Activated B cell treated with CpG ODN at 0.5 μM for 24 hours (primary cell): ENCODE data around the gene FBXO22. TPM values are rescaled to one million over a fixed set of nuclear protein-coding genes. Genes with fewer than 3 reads are reported as not detected.
"Not testable (repeated sequence)": the region's sequence is repeated elsewhere in the genome, so short reads cannot be mapped to it uniquely, and the experiment has no call there.

Experiments
- ATAC-seq: fragments of 200-7000 bp; cut with Tn5 transposase; one replicate; pipeline ENCODE4 v1.10.0; 2021; ENCODE audit warnings: low read depth, mild to moderate bottlenecking, moderate library complexity
- CTCF ChIA-PET: fragments of 350-600 bp; sonication (Branson Sonifier 250); formaldehyde crosslinking; loops from one replicate; lab custom pipeline; 2021; ENCODE audit warnings: antibody characterized with exemption; lab: Charles Lee
- POLR2A ChIA-PET: fragments of 350-600 bp; sonication (Branson Sonifier 250); formaldehyde crosslinking; loops from one replicate; lab custom pipeline; 2021; ENCODE audit warnings: antibody characterized with exemption; lab: Charles Lee
- DNase-seq: peaks from one replicate; pipeline ENCODE4 v3.0.0; 2022
- H3K27ac Mint-ChIP-seq: one replicate; pipeline ENCODE4 v1.8.0; 2020; ENCODE audit warnings: mixed read lengths
- H3K27me3 Mint-ChIP-seq: one replicate; pipeline ENCODE4 v1.8.0; 2021; ENCODE audit warnings: mixed read lengths
- H3K36me3 Mint-ChIP-seq: one replicate; pipeline ENCODE4 v1.8.0; 2021; ENCODE audit warnings: low read depth, mixed read lengths
- H3K4me1 Mint-ChIP-seq: one replicate; pipeline ENCODE4 v1.8.0; 2021; ENCODE audit warnings: mixed read lengths
- H3K4me3 Mint-ChIP-seq: one replicate; pipeline ENCODE4 v1.8.0; 2020; ENCODE audit warnings: mild to moderate bottlenecking, mixed read lengths
- H3K9me3 Mint-ChIP-seq: one replicate; pipeline ENCODE4 v1.8.0; 2020; ENCODE audit warnings: mixed read lengths
- intact Hi-C: fragments of 100-400 bp; cut with micrococcal nuclease; formaldehyde crosslinking; loops from one replicate; pipeline ENCODE4 v1.15.1; 2024
- total RNA-seq: library from RNA; stranded (reverse); gene quantifications from 2 replicates; pipeline ENCODE4 v1.2.3, GENCODE V29; 2022
- TF ChIP-seq, protein P1 (sequence below): fragments of 200-600 bp; IDR thresholded peaks from one replicate; pipeline ENCODE4 v1.8.0; 2022; ENCODE audit warnings: antibody characterized with exemption, mild to moderate bottlenecking

FBXO22 gene
- total RNA-seq, 1 donor from 2014 or later = 24.4 TPM

DNA sequence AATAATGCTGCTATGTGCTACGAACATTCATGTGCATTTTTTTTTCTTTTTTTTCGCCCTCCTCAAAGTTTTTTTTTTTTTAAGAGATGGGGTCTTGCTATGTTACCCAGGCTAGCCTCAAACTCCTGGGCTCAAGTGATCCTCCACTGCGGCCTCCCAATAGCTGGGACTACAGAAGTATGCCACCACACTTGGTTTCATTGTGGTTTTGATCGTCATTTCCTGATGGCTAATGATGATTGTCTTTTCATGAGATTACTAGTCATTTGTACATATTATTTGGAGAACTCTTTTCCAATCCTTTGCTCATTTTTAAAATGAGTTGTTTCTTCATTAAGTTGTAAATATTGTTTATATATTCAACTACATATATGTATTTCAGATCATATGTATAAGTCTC lies 48.8 kb downstream of the FBXO22 start:
- no peak for DNase-seq
- CTCF ChIA-PET = no interaction called here
- intact Hi-C loops = no loop called here
- Mint-ChIP-seq H3K36me3 (no peaks in the 10 kb centered on the region), H3K9me3 (no peaks in the 10 kb centered on the region), H3K4me3 (no peak overlapping the region), H3K27me3 (peaks cover 20% of the 10 kb centered on the region), H3K27ac (no peak overlapping the region), H3K4me1 (no peaks in the 10 kb centered on the region)
- ATAC-seq = no peak
- POLR2A ChIA-PET = no interaction called here
- TF ChIP-seq, protein P1, sequence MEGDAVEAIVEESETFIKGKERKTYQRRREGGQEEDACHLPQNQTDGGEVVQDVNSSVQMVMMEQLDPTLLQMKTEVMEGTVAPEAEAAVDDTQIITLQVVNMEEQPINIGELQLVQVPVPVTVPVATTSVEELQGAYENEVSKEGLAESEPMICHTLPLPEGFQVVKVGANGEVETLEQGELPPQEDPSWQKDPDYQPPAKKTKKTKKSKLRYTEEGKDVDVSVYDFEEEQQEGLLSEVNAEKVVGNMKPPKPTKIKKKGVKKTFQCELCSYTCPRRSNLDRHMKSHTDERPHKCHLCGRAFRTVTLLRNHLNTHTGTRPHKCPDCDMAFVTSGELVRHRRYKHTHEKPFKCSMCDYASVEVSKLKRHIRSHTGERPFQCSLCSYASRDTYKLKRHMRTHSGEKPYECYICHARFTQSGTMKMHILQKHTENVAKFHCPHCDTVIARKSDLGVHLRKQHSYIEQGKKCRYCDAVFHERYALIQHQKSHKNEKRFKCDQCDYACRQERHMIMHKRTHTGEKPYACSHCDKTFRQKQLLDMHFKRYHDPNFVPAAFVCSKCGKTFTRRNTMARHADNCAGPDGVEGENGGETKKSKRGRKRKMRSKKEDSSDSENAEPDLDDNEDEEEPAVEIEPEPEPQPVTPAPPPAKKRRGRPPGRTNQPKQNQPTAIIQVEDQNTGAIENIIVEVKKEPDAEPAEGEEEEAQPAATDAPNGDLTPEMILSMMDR = no peak

DNA sequence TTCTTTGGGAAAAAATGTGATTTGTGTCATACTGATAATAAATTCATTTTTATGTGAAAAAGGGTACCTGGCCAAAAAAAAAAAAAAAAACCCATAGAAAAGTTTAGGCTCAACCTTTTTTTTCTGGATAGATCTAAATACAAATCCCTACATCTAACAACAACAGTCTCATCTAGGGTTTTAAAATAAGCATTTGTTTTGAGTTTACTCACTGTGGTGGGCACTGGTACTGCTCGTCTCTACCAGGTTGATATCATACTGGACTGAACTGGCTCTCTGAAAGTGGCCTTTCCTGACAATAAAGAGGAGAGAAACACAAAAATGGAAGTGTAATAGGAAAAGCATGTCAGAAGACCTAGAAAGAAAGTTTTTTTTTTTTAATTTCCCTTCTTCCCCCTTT lies 52.0 kb downstream of the FBXO22 start:
- no peak for DNase-seq
- TF ChIP-seq, protein P1 = no peak
- intact Hi-C loops = no loop called here
- POLR2A ChIA-PET = no interaction called here
- CTCF ChIA-PET = no interaction called here
- no peak overlapping the region for H3K4me3 Mint-ChIP-seq
- no peaks in the 10 kb centered on the region for H3K36me3 Mint-ChIP-seq
- H3K9me3 Mint-ChIP-seq = no peaks in the 10 kb centered on the region
- H3K27ac Mint-ChIP-seq = no peak overlapping the region
- peaks cover 26% of the 10 kb centered on the region for H3K27me3 Mint-ChIP-seq
- no peak for ATAC-seq
- no peaks in the 10 kb centered on the region for H3K4me1 Mint-ChIP-seq

GRCh38 chr15:75961331-75961730 lies 57.7 kb downstream of the FBXO22 start:
- H3K4me1 Mint-ChIP-seq = no peaks in the 10 kb centered on the region
- no peak for ATAC-seq
- H3K36me3 Mint-ChIP-seq = no peaks in the 10 kb centered on the region
- H3K4me3 Mint-ChIP-seq = no peak overlapping the region
- peaks cover 8% of the 10 kb centered on the region for H3K27me3 Mint-ChIP-seq
- no peak overlapping the region for H3K27ac Mint-ChIP-seq
- intact Hi-C loops = no loop called here
- TF ChIP-seq, protein P1 = no peak
- peaks cover 2% of the 10 kb centered on the region for H3K9me3 Mint-ChIP-seq
- ChIA-PET POLR2A (no interaction called here), CTCF (no interaction called here)
- no peak for DNase-seq

DNA sequence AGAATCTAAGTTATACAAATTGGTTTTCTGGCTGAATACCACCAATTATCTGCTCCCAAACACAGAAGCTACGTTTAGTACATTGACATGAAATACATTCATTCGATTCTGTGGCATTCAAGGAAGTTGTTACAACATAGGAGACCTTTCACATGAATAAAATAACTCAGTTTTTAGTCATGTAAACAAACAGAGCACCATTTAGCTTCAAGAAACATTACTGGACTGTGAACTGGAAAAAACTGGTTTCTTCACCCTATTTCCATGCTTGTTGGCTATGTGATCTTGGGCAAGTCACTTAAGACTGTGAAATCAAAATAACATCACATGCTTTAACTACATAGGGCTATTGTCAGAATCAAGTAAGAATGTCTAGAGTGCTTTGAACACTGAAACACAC lies 62.4 kb downstream of the FBXO22 start:
- H3K9me3 Mint-ChIP-seq = peaks cover 2% of the 10 kb centered on the region
- POLR2A ChIA-PET = no interaction called here
- no peaks in the 10 kb centered on the region for H3K4me1 Mint-ChIP-seq
- TF ChIP-seq, protein P1 = no peak
- ATAC-seq (no peak), DNase-seq (no peak)
- intact Hi-C loops = no loop called here
- H3K36me3 Mint-ChIP-seq = no peaks in the 10 kb centered on the region
- H3K27me3 Mint-ChIP-seq = peaks cover 2% of the 10 kb centered on the region
- H3K27ac Mint-ChIP-seq = no peak overlapping the region
- CTCF ChIA-PET = no interaction called here
- no peak overlapping the region for H3K4me3 Mint-ChIP-seq

DNA sequence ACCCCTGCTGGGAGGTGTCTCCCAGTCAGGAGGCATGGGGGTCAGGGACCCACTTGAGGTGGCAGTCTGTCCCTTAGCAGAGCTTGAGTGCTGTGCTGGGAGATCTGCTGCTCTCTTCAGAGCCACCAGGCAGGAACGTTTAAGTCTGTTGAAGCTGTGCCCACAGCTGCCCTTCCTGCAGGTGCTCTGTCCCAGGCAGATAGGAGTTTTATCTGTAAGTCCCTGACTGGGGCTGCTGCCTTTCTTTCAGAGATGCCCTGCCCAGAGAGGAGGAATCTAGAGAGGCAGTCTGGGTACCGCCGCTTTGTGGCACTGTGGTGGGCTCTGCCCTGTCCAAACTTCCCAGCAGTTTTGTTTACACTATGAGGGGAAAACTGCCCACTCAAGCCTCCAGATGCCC lies 73.1 kb downstream of the FBXO22 start:
- H3K4me1 Mint-ChIP-seq, POLR2A ChIA-PET, H3K36me3 Mint-ChIP-seq, DNase-seq, ATAC-seq, intact Hi-C loops, H3K4me3 Mint-ChIP-seq, H3K27ac Mint-ChIP-seq, CTCF ChIA-PET, H3K9me3 Mint-ChIP-seq: not testable (repeated sequence)
- peaks cover 17% of the 10 kb centered on the region for H3K27me3 Mint-ChIP-seq

DNA sequence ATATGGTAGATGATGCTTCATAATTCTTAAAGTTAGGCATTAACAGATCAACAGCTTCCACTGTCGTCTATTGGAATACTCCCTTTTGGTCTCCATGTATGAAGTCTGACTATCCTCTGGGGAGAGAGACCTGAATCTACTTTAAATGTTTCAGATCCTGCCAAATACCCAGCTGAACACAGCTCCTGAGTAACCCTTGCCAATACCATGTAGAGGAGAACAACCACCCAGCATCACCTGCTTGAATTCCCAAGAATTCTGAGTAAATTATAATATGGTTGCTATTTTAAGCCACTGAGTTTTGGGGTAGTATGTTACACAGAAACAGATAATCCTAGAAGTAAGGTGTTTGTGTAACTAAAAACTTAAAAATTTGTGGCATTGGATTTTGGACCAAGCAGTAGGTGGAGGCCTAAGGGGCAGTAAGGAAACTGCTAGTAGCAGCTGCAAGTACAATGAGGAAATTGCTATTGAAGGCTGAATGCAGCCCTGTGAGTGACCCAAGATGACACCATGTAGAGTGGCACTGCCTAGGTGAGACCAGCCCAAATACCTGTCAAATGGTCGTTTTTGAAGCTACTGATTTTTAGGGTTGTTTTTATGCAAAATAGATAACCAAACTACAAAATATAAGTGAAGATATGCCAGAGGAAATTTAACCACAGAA lies 77.6 kb downstream of the FBXO22 start:
- H3K9me3 Mint-ChIP-seq = no peaks in the 10 kb centered on the region
- H3K27ac Mint-ChIP-seq = no peak overlapping the region
- POLR2A ChIA-PET = no interaction called here

More for the DNA sequence above, 77.6 kb downstream of the FBXO22 start:
- ATAC-seq (no peak), DNase-seq (no peak)
- TF ChIP-seq, protein P1 = no peak
- peaks cover 9% of the 10 kb centered on the region for H3K27me3 Mint-ChIP-seq
- no peak overlapping the region for H3K4me3 Mint-ChIP-seq
- CTCF ChIA-PET = no interaction called here
- H3K36me3 Mint-ChIP-seq = no peaks in the 10 kb centered on the region
- no peaks in the 10 kb centered on the region for H3K4me1 Mint-ChIP-seq
- intact Hi-C loops = no loop called here
